Measurements from ENCODE around the gene ARMC3. TPM values are rescaled to one million over a fixed set of nuclear protein-coding genes. Genes with fewer than 3 reads are reported as not detected.

Gene ARMC3
- total RNA-seq, 1 experiment from 2014 or later: 0.09 TPM

DNA sequence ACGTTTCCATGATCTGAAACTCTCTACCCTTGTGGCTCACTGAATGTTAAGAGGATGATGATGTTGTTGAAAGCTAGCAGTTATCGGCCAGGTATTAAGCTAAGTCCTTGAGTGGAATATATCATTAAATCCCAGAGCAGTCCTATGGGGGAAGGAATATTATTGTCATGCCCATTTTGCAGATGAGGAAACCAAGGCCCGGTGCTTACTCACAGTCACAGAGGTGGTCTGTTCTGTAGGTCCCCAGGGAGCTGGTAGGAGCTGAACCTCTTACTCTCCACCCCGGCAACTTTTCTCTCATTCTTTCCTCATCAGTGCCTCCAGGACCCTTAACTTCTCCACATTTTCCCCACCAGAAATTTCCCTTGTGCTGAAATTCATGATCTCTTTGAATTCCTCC is 62.6 kb downstream of the ARMC3 start:
- no peak overlapping the region for H3K4me2 ChIP-seq (ENCODE audit: insufficient read depth, insufficient read length, low read length)
- no peaks in the 10 kb centered on the region for H3K23me2 ChIP-seq (ENCODE audit: insufficient read length, low read depth, low read length, poor library complexity, severe bottlenecking)
- H4K5ac ChIP-seq (ENCODE audit: insufficient read length, low read depth, low read length): no peak overlapping the region
- no peak overlapping the region for H3K14ac ChIP-seq (ENCODE audit: insufficient read depth, low read length)
- H3K9me3 Mint-ChIP-seq: no peaks in the 10 kb centered on the region
- H4K20me1 ChIP-seq (ENCODE audit: control insufficient read depth, insufficient read depth, insufficient read length): no peaks in the 10 kb centered on the region
- H3K4ac ChIP-seq (ENCODE audit: low read depth, low read length): no peak overlapping the region
- H3K36me3 Mint-ChIP-seq (ENCODE audit: insufficient read depth in 1 of 3, low read depth in 3 of 3): no peaks in the 10 kb centered on the region
- H3K56ac ChIP-seq (ENCODE audit: insufficient read length, low read depth, low read length): no peak overlapping the region
- H3K4me3 Mint-ChIP-seq: no peak overlapping the region
- H3K4me1 Mint-ChIP-seq: peaks cover 7 to 11% of the 10 kb centered on the region in 2 experiments
- TF ChIP-seq CTCF (conservative IDR thresholded peaks at IDR 0.05): no peak
- H4K91ac ChIP-seq (ENCODE audit: insufficient read length, low read depth, low read length): no peak overlapping the region
- no peak overlapping the region for H4K8ac ChIP-seq (replicated peaks; ENCODE audit: insufficient read length, low read depth, low read length)
- H3K23ac ChIP-seq (ENCODE audit: insufficient read length, low read depth, low read length): no peak overlapping the region
- no peak for DNase-seq
- peak overlapping the region in 1 of 3 experiments; percentile 3; a peak in 1 of 7 replicates for H3K27ac Mint-ChIP-seq
- H3K27ac ChIP-seq (ENCODE audit: insufficient read length, low read depth, low read length): no peak overlapping the region
- H3K18ac ChIP-seq (ENCODE audit: insufficient read length, low read depth, low read length): no peak overlapping the region
- no peak overlapping the region for H2BK5ac ChIP-seq (ENCODE audit: insufficient read length, low read length)
- no peak overlapping the region for H2AK5ac ChIP-seq (ENCODE audit: insufficient read length, low read length)
- no peak overlapping the region for H2BK15ac ChIP-seq (ENCODE audit: low read depth, low read length)
- no peak overlapping the region for H2BK12ac ChIP-seq (ENCODE audit: insufficient read length, low read depth, low read length)
- no peak overlapping the region for H2AFZ ChIP-seq (ENCODE audit: low read length)
- no peaks in the 10 kb centered on the region; the same call in 1 of the 2 replicates for H3K27me3 Mint-ChIP-seq (ENCODE audit: low read depth)
- H3K79me1 ChIP-seq (ENCODE audit: insufficient read depth, low read depth, low read length, poor library complexity, severe bottlenecking): no peaks in the 10 kb centered on the region
- H3K9ac ChIP-seq (ENCODE audit: extremely low read depth, insufficient read length, low read length): no peak overlapping the region
- no peaks in the 10 kb centered on the region for H3K27me3 ChIP-seq (ENCODE audit: insufficient read depth, low read length)
- H2BK120ac ChIP-seq (ENCODE audit: low read depth, low read length, poor library complexity, severe bottlenecking): no peak overlapping the region
- no peaks in the 10 kb centered on the region for H3K9me3 ChIP-seq (ENCODE audit: control insufficient read depth, low read depth, low read length)
- no peaks in the 10 kb centered on the region for H3K79me2 ChIP-seq (ENCODE audit: insufficient read depth, low read length)
- H3K4me1 ChIP-seq (ENCODE audit: insufficient read depth, low read length): no peaks in the 10 kb centered on the region
- no peak overlapping the region for H3T11ph ChIP-seq (ENCODE audit: low read length)
- no peak overlapping the region for H2BK20ac ChIP-seq (ENCODE audit: low read depth, low read length, poor library complexity, severe bottlenecking)
- no CpG with 5 or more reads among the region's 4 CpGs for WGBS (ENCODE audit: extremely low coverage, insufficient read length, low lambda C conversion rate)

All from H9 (cell line).